Measurements from ENCODE around the gene DEFB114. TPM values are rescaled to one million over a fixed set of nuclear protein-coding genes. Genes with fewer than 3 reads are reported as not detected.

DEFB114 gene
- total RNA-seq, 1 donor, result not detected

DNA sequence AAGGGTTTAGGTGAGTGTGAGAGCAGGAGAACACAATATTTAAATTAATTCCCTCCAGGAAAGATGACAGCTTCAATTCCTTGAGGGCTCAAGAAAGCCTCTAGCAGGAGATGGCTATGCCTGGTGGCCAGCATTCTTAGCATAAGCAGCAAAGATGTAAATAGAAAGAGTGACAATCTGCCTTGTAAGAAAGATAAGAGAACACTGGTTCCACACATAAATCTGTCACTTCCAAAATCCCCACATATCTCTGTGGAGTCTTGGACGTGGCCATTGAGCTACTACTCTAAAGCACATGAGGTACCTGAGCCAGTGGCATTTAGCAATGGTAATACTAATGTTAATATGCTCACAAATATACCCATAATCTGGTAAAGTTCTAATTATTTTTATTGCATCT lies 29.2 kb downstream of the DEFB114 start:
- TF ChIP-seq, protein P1, sequence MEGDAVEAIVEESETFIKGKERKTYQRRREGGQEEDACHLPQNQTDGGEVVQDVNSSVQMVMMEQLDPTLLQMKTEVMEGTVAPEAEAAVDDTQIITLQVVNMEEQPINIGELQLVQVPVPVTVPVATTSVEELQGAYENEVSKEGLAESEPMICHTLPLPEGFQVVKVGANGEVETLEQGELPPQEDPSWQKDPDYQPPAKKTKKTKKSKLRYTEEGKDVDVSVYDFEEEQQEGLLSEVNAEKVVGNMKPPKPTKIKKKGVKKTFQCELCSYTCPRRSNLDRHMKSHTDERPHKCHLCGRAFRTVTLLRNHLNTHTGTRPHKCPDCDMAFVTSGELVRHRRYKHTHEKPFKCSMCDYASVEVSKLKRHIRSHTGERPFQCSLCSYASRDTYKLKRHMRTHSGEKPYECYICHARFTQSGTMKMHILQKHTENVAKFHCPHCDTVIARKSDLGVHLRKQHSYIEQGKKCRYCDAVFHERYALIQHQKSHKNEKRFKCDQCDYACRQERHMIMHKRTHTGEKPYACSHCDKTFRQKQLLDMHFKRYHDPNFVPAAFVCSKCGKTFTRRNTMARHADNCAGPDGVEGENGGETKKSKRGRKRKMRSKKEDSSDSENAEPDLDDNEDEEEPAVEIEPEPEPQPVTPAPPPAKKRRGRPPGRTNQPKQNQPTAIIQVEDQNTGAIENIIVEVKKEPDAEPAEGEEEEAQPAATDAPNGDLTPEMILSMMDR (IDR thresholded peaks at IDR 0.05; ENCODE audit: extremely low read depth, low read depth, low read length), result no peak
- Histone ChIP-seq H3K4me3 (ENCODE audit: insufficient read depth, low read length) (no peak overlapping the region), H3K27ac (ENCODE audit: low read depth, low read length) (no peak overlapping the region), H3K4me2 (ENCODE audit: insufficient read depth, low read length) (no peak overlapping the region), H3K79me2 (ENCODE audit: insufficient read depth, low read length) (no peaks in the 10 kb centered on the region), H3K9me3 (ENCODE audit: low read depth, low read length) (no peaks in the 10 kb centered on the region), H3K36me3 (ENCODE audit: insufficient read depth, low read length) (no peaks in the 10 kb centered on the region), H3K27me3 (ENCODE audit: insufficient read depth, low read length) (no peaks in the 10 kb centered on the region), H4K20me1 (ENCODE audit: insufficient read depth, low read length) (no peaks in the 10 kb centered on the region), H2AFZ (ENCODE audit: low read length) (no peak overlapping the region), H3K4me1 (ENCODE audit: insufficient read depth, low read length) (no peaks in the 10 kb centered on the region)
- DNase-seq (ENCODE audit: insufficient read length, low spot score, missing footprints), result no peak

DNA sequence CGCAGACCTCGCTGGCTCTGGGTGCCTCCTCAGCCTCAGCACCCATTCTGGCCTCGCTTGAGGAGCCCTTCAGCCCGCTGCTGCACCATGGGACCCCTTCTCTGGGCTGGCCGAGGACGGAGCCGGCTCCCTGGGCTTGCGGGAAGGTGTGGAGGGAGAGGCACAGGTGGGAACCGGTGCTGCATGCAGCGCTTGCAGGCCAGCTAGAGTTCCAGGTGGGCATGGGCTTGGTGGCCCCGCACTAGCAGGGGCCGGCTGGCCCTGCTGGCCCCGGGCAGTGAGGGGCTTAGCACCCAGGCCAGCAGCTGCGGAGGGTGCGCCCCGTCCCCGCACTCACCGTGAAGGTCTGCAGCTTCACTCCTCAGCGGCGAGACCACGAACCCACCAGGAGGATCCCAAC lies 30.4 kb downstream of the DEFB114 start:
- H3K4me1 ChIP-seq (ENCODE audit: insufficient read depth, low read length), result no peaks in the 10 kb centered on the region
- H3K4me2 ChIP-seq (ENCODE audit: insufficient read depth, low read length), result no peak overlapping the region
- no peaks in the 10 kb centered on the region for H4K20me1 ChIP-seq (ENCODE audit: insufficient read depth, low read length)
- TF ChIP-seq, protein P1 (IDR thresholded peaks at IDR 0.05; ENCODE audit: extremely low read depth, low read depth, low read length), result no peak
- H3K9me3 ChIP-seq (ENCODE audit: low read depth, low read length), result no peaks in the 10 kb centered on the region
- H3K79me2 ChIP-seq (ENCODE audit: insufficient read depth, low read length), result no peaks in the 10 kb centered on the region
- no peak overlapping the region for H3K27ac ChIP-seq (ENCODE audit: low read depth, low read length)
- no peaks in the 10 kb centered on the region for H3K36me3 ChIP-seq (ENCODE audit: insufficient read depth, low read length)
- no peak for DNase-seq (ENCODE audit: insufficient read length, low spot score, missing footprints)
- H2AFZ ChIP-seq (ENCODE audit: low read length), result no peak overlapping the region
- H3K4me3 ChIP-seq (ENCODE audit: insufficient read depth, low read length), result no peak overlapping the region
- H3K27me3 ChIP-seq (ENCODE audit: insufficient read depth, low read length), result no peaks in the 10 kb centered on the region

DNA sequence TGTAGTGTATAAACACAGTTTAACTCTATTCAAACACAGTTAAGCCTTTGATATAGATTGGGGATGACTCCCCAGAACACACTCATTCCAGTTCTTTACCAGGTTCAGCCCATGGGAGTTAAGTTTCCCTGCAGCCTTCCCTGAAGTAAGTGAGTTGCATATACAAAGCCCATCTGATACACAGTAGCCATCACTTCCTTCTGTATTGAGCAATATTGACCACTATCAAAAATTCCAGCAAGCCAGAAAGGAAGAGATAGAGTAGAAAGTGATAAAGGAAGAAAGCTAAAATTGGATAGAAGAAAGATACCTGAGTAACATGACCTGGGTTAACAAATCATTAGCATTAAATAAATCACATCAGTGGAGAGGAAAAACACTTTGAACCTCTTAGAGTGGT lies 34.6 kb downstream of the DEFB114 start:
- Histone ChIP-seq H3K27me3 (ENCODE audit: insufficient read depth, low read length) (no peaks in the 10 kb centered on the region), H2AFZ (ENCODE audit: low read length) (no peak overlapping the region), H3K4me3 (ENCODE audit: insufficient read depth, low read length) (no peak overlapping the region), H3K4me1 (ENCODE audit: insufficient read depth, low read length) (no peaks in the 10 kb centered on the region), H3K4me2 (ENCODE audit: insufficient read depth, low read length) (no peak overlapping the region), H4K20me1 (ENCODE audit: insufficient read depth, low read length) (no peaks in the 10 kb centered on the region), H3K9me3 (ENCODE audit: low read depth, low read length) (no peaks in the 10 kb centered on the region), H3K27ac (ENCODE audit: low read depth, low read length) (no peak overlapping the region), H3K36me3 (ENCODE audit: insufficient read depth, low read length) (no peaks in the 10 kb centered on the region), H3K79me2 (ENCODE audit: insufficient read depth, low read length) (no peaks in the 10 kb centered on the region)
- TF ChIP-seq, protein P1 (IDR thresholded peaks at IDR 0.05; ENCODE audit: extremely low read depth, low read depth, low read length), result no peak
- DNase-seq (ENCODE audit: insufficient read length, low spot score, missing footprints), result no peak

DNA sequence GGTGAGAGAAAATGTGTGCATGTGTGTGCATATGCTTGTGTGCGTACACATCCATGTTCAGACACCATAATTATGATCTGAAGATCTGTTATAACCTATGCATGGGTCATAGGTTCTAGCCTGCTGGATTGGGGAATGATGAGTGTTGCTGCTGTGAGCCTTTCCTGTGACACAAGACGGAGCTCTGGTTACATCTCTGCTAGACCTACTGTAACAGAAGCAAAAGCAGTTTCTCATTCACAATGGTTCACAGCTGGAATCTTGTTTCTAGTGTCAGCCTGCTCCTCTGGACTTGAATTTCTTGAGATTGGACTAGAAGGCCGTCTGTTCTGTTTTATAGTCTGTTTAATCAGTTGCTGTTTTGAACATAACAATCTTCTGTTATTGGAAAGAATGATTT lies 40.1 kb downstream of the DEFB114 start:
- Histone ChIP-seq H3K27ac (ENCODE audit: low read depth, low read length) (no peak overlapping the region), H3K4me1 (ENCODE audit: insufficient read depth, low read length) (no peaks in the 10 kb centered on the region), H3K4me3 (ENCODE audit: insufficient read depth, low read length) (no peak overlapping the region), H3K36me3 (ENCODE audit: insufficient read depth, low read length) (no peaks in the 10 kb centered on the region), H3K9me3 (ENCODE audit: low read depth, low read length) (no peaks in the 10 kb centered on the region), H3K27me3 (ENCODE audit: insufficient read depth, low read length) (no peaks in the 10 kb centered on the region), H3K79me2 (ENCODE audit: insufficient read depth, low read length) (no peaks in the 10 kb centered on the region), H2AFZ (ENCODE audit: low read length) (no peak overlapping the region), H4K20me1 (ENCODE audit: insufficient read depth, low read length) (no peaks in the 10 kb centered on the region), H3K4me2 (ENCODE audit: insufficient read depth, low read length) (no peak overlapping the region)
- no peak for DNase-seq (ENCODE audit: insufficient read length, low spot score, missing footprints)
- TF ChIP-seq, protein P1 (IDR thresholded peaks at IDR 0.05; ENCODE audit: extremely low read depth, low read depth, low read length), result no peak
